Posterior vena cava (tissue), 2 donors: ENCODE results near the gene DOK7. TPM values are rescaled to one million over a fixed set of nuclear protein-coding genes. Genes with fewer than 3 reads are reported as not detected.

ENCODE experiments used
- DNase-seq: peaks from one replicate; pipeline ENCODE4 v3.0.0-alpha.2; 2020; ENCODE audit warnings: low spot score
- intact Hi-C, 2 donors: fragments of 100-400 bp; cut with DNase I; formaldehyde crosslinking; loops; one replicate each; pipeline versions ENCODE4 v1.14.1 to v1.14.2; 2022 to 2023
- long read RNA-seq, 2 donors: library from polyadenylated mRNA; unstranded; transcript quantifications; one replicate each; pipeline ENCODE4 v2.0.0, GENCODE V29; 2020 to 2021
- total RNA-seq, 2 donors: library from RNA; stranded (reverse); fragmentation: NEBNext Ultra II Directional; extraction: Animal tissue kit (Norgen Biotek cat#: 25700); gene quantifications; one replicate each; pipeline ENCODE4 v1.2.1, GENCODE V29; 2021
- donor health status: DM: yes; HTN: yes; CAD: no.
- donor health status: DM: yes; HTN: yes; CAD: no.

Gene DOK7
- under 1 TPM in 1 of 2 donors, not detected in 1; 0.14 TPM for total RNA-seq
- long read RNA-seq, donor 1 = 0 reads
- long read RNA-seq, donor 2, partial matches to known transcripts = 0 of 1 reads
- long read RNA-seq, donor 2, other reads (novel, unspliced or antisense) = 0 of 1 reads

DNA sequence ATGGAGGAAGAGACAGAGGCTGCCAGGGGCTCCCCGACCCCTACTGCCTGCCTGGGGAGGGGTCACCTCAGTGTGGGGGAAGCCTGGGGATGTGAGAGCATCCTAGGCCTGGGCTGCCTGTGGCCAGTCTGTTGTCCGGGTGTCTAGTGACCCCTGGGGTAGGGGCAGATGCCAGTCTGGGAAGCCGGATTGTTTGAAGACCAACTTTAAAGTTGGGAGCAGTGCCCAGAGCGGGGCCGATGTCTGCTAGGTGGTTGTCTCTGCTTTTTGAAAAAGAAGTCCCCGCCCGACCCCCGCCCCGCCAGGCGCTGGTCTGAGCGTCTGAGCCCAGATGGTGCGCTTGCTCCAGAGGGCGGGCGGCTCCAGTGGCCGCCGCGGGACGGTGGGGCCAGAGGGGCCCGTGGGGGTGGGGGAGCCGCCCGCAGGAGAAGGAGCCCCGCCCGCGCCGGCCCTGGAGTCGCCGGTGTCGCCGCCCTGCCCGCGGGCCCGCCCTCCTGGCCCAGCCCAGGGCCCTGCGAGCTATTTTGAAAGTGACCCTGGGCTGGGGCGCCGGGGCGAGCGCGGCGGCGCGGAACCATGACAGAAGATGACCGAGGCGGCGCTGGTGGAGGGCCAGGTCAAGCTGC lies at the start of gene DOK7:
Gene DOK7, plus strand, starts transcription at position 517 of the 626 bp plus-strand sequence. Its CDS starts 70 bp downstream, at position 587.
- no peak for DNase-seq
- intact Hi-C loops = no loop called here

DNA sequence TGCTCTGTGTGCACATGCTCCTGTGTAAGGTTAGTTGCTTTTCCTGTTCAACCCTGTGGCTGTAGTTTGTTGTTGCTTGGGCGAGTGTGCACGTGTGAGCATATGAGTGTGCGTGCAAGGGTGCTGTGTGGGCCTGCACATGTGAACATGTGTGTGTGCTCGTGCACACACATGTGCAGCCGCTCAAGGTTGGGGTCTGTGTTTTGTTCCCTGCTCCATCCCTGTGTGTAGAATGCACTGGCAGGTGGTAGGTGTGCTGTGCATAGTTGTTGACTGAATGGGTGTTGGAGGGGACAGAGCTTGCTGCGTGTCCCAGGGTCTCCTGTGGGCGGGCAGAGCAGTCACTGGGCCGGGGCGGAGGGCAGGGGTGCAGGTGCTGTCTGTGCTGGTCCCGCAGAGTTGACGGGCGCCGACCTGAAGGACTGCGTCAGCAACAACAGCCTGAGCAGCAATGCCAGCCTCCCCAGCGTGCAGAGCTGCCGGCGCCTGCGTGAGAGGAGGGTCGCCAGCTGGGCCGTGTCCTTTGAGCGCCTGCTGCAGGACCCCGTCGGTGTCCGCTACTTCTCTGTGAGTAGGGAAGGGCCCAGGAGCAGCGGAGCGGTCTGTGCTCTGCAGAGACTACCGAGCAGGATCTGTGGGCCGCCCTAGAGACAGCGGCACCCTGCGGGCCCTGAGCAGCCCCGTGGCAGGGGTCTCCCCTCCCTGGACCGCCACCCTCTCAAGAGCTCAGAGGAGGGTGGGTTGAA lies 49.3 kb upstream of the DOK7 start:
- DNase-seq = peak; percentile 67

GRCh38 chr4:3414421-3415279 lies 48.5 kb upstream of the DOK7 start:
- DNase-seq = peak; percentile 70
- intact Hi-C loops = no loop called here

More for the DNA sequence above, 49.3 kb upstream of the DOK7 start:
- intact Hi-C loops = no loop called here

GRCh38 chr4:3415471-3416141 lies 47.5 kb upstream of the DOK7 start:
- DNase-seq = peak; percentile 79

GRCh38 chr4:3416270-3416669 lies 46.8 kb upstream of the DOK7 start:
- peak; percentile 17 for DNase-seq
- intact Hi-C loops = no loop called here

More at GRCh38 chr4:3415471-3416141, 47.5 kb upstream of the DOK7 start:
- intact Hi-C loops = no loop called here

- peak; percentile 80 for DNase-seq
- intact Hi-C loops = no loop called here
Observed at GRCh38 chr4:3416821-3417221, 46.3 kb upstream of the DOK7 start.

DNA sequence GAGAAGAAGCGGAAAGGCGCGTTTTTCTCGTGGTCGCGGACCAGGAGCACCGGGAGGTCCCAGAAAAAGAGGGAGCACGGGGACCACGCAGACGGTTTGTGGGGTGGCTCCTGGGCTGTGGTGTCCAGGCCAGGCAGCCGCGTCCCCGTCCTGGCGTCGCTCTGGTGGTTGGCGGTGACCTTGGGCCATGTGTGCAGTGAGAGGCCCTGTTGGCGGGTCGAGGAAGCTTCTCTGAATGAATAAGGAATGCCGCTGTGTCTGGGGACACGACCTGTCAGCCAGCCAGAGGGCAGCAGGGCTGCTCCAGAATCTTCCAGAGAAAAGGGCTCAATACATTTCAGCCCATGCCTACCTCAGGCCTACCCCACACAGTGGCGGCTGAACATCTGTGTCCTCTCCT lies 45.7 kb upstream of the DOK7 start:
- DNase-seq = peak; percentile 58
- intact Hi-C loops = no loop called here

GRCh38 chr4:3418029-3418762 lies 44.9 kb upstream of the DOK7 start:
- intact Hi-C loops = no loop called here
- peak; percentile 48 for DNase-seq

GRCh38 chr4:3419836-3420605 lies 43.1 kb upstream of the DOK7 start:
- DNase-seq = peak; percentile 34
- intact Hi-C loops = loop anchor here in 1 of 2 donors (5.0 kb wide), 1 partner anchor 1422 kb away; no protein-coding TSS in a partner anchor

DNA sequence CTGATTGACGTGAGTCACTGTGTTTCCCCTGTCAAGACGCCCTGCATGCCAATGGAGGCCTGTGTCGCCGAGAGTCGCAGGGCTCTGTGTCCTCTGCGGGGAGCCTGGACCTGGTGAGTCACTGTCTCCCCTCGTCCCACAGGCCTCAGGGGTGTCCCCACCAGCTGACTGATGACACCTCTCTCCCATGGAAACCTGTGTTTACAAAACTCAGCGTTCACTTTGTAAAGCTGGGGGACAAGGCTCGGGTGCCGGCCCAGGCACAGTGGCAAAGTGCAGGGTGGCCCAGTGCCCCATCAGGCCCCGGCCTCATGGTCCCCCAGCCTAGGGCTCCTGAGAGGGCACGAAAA lies 42.5 kb upstream of the DOK7 start:
- intact Hi-C loops = loop anchor here in 1 of 2 donors (5.0 kb wide), 1 partner anchor 1422 kb away; no protein-coding TSS in a partner anchor
- DNase-seq = peak; percentile 69

DNA sequence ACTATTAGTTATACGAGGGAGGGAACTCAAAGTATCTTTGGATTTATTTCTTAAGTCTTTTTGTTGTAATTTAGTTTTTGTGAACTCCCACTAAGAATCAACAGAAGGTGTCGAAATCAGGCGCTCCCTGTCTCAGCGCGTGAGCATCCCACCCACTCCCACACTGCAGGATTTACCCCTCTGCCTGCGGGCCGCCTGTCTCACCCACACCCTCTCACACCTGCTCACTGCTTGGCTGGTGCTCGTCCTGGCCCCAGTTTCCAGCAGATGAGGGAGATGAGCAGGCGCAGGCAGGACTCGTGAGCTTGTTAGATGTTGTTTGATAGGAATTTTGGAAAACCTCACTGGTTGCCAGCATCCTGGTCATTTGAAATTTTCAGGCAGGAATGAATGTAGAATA lies 42.1 kb upstream of the DOK7 start:
- intact Hi-C loops = loop anchor here in 1 of 2 donors (5.0 kb wide), 1 partner anchor 1421 kb away; no protein-coding TSS in a partner anchor
- DNase-seq = no peak

DNA sequence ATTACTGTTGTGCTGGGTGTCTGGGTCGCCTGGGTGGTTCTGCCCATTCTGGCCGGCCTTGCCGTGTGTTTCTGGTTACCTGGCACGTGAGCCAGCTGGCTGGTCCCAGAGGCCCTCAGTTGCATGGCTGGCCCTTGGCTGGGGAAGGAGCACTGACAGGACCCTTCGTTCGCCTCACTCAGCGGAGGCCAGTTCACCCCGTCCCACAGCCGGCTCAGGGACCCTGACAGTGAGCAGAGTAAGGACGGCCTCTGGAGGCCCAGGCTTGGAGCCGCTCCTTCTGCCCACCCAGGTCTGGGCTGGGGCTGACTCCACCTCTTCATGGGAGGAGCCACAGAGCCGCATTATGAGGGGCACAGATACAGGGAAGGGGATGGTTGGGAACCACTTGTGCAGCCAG lies 41.6 kb upstream of the DOK7 start:
- DNase-seq = no peak
- intact Hi-C loops = loop anchor here in 1 of 2 donors (5.0 kb wide), 1 partner anchor 1421 kb away; no protein-coding TSS in a partner anchor

GRCh38 chr4:3422241-3422801 lies 40.8 kb upstream of the DOK7 start:
- intact Hi-C loops = loop anchor here in 1 of 2 donors (5.0 kb wide), 1 partner anchor 1420 kb away; no protein-coding TSS in a partner anchor
- DNase-seq = no peak

DNA sequence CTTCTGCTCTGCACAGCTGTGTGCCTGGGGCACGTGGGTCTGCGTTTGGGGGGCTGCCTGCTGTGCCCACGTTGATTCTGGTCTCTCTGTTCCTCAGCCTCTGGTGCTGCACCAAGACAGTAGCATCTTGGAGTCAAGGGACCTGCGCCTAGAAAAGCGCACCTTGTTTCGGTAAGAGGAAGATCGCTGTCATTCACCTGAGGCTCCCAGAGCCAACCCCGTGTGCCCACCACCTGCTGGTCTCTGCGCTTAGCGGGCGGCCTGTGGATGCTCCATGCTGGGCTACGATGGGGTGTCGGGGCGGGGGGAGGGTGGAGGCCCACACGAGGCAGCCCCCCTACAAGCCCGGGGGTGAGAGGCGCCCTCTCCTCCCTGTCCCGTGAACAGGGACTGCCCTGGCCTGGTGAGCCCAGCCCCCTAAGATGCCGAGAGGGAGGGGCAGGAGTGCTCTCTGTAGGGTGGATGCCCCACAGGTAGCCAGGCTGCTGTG lies 40.3 kb upstream of the DOK7 start:
- no peak for DNase-seq
- intact Hi-C loops = loop anchor here in 1 of 2 donors (5.0 kb wide), 1 partner anchor 1419 kb away; no protein-coding TSS in a partner anchor

DNA sequence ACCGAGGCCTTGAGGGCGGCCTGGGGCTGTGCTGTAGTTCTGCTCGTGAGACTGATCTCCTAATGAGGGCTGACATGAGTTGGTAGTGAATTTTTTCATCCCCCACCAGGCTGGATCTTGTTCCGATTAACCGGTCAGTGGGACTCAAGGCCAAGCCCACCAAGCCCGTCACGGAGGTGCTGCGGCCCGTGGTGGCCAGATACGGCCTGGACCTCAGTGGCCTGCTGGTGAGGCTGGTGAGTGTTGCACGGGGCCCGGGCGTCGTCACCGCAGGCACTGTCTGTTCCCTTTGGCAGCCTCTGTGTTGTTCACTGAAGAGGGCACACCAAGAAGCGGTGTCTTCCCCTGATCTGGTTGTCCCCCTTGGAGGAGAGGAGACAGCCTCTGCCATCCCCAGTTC lies 39.7 kb upstream of the DOK7 start:
- intact Hi-C loops = loop anchor here in 1 of 2 donors (5.0 kb wide), 1 partner anchor 1419 kb away; no protein-coding TSS in a partner anchor
- no peak for DNase-seq

DNA sequence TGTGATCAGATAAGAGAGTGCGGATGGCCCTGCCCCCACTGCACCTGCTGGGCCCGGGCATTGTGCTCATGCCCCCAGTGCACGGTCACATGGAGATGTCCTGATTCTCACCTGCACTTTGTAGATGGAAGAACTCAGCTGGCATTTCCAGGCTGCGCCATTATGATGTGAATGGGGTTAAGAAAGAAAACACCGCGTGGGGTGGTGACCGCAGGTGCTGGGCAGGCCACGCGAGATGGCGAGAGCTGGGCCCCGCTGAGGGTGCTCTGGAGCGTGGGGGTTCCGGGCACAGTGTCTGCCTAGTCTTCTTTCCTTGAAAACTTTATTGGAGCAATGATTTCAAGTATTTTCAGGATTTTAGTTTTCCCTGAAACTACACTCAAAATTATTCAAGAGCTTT lies 39.2 kb upstream of the DOK7 start:
- intact Hi-C loops = loop anchor here in 1 of 2 donors (5.0 kb wide), 1 partner anchor 1418 kb away; no protein-coding TSS in a partner anchor
- DNase-seq = no peak
